GM21737 (cell line): ENCODE results near the gene TMEM238.

Experiments used
- ATAC-seq: cut with Tn5 transposase; IDR thresholded peaks from one replicate; pipeline ENCODE4 v1.9.1; 2021; ENCODE audit warnings: mild to moderate bottlenecking, moderate library complexity; ENCODE audit not compliant: unreplicated experiment

The TMEM238 gene

GRCh38 chr19:55382013-55382412 lies 2.1 kb downstream of the TMEM238 start:
- ATAC-seq, result no peak

DNA sequence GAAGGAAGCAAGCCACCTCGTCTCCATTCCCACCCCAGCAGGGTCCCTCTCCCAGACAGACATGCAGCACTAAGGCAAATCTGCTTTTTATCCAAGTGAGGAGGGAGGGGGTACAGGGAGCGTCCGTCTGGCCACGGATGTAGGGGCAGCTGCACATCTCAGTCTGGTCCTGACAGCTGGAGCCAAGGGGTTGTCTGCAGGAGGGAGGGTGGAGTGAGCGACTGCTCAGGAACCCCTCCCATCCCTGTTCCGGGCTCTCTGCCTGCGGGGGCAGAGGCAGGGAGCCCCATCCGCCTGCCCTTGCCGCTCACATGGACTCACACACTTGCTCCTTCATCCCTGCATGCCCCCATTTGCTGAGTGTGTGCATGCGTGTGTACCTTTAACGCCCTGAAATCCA lies 4.9 kb downstream of the TMEM238 start:
- no peak for ATAC-seq

DNA sequence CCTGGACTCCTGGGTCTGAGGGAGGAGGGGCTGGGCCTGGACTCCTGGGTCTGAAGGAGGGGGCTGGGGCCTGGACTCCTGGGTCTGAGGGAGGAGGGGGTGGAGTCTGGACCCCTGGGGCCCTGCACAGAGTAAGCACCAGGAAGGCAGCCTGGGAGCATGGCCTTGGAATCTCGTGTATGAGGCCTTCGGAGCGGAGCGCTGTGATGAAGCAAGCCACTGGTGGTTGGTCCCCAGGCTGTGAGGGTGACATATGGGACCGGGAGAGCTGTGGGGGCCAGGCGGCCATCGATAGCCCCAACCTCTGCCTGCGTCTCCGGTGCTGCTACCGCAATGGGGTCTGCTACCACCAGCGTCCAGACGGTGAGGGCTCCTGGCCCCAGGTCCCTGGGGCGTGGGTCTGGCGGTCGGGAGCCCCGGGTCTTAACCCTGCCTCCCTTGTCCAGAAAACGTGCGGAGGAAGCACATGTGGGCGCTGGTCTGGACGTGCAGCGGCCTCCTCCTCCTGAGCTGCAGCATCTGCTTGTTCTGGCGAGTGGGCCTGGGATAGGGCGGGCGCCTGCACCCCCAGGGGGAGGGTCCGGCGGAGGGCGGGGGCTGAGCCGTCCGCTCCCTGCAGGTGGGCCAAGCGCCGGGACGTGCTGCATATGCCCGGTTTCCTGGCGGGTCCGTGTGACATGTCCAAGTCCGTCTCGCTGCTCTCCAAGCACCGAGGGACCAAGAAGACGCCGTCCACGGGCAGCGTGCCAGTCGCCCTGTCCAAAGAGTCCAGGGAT lies 6.5 kb downstream of the TMEM238 start:
- no peak for ATAC-seq

- no peak for ATAC-seq
These were observed 7.7 kb downstream of the TMEM238 start, which contains the start of gene TMEM190 for GRCh38 chr19:55376241-55376933. TSS of gene TMEM190 (plus strand) at chr19:55376826. CDS start at chr19:55376854, 28 bp downstream.

GRCh38 chr19:55373993-55374757 lies 9.9 kb downstream of the TMEM238 start:
- ATAC-seq, result no peak

DNA sequence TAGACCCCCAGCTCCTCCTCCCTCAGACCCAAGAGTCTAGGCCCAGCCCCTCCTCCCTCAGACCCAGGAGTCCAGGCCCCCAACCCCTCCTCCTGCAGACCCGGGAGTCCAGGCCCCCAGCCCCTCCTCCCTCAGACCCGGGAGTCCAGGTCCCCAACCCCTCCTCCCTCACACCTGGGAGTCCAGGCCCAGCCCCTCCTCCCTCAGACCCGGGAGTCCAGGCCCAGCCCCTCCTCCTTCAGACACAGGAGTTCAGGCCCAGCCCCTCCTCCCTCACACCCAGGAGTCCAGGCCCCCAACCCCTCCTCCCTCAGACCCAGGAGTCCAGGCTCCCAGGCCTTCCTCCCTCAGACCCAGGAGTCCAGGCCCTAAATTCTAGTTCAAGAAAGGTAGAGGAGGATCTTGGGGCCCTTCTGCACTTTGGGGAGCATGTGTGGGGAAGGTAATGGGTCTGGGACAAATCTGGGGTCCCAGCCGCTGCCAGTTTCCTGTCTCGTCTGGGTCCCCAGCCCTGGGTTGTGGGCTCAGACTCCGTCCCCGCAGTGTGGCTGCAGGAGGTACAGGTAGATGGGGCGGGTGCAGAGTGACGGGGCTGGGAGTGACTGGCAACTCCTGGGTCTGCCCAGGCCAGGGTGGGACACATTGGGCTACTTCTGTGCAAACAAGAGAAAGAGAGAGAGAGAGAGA lies 10.6 kb downstream of the TMEM238 start:
- no peak for ATAC-seq

DNA sequence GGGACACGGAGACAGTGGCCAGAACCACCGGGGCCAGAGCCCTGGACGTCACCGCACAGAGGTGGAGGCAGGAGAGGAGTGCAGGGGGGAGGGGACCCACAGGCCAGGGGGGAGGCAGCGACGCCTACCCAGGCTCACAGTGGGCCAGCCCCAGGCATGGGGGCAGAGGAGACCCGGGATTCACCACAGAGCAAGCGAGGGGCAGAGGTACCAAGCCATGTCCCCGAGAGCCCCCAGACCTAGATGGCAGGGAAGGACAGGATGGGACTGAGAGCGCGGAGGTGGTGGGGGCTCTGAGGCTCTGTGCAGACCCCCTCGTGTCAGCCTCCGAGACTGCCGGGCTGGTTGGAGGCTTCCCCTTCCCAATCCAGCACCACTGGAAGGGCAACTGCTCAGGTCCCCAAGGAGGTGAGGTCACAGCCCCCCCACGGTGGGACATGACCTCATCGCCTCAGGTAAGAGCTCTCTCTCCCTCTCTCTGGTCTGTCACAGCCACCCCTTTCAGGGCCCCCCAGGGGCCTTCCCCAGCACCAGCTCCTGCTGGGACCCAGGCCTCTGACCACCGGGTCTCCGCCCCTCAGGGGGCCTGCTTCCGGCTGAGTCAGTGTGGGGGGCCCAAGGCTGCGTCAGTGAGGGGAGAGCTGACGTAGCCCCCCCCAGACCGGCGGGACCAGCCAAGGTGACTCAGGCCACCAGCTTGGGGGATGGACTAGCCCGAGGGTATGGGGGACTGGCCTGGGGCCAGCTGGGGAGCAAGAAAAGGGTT lies 11.6 kb downstream of the TMEM238 start:
- ATAC-seq, result no peak

GRCh38 chr19:55370305-55370988 lies 13.6 kb downstream of the TMEM238 start, which contains the start of gene IL11:
TSS of gene IL11 (minus strand) at chr19:55370463. CDS start at chr19:55370310, 153 bp downstream.
- ATAC-seq, result no peak

GRCh38 chr19:55369653-55370304 lies 14.3 kb downstream of the TMEM238 start:
- ATAC-seq, result no peak

DNA sequence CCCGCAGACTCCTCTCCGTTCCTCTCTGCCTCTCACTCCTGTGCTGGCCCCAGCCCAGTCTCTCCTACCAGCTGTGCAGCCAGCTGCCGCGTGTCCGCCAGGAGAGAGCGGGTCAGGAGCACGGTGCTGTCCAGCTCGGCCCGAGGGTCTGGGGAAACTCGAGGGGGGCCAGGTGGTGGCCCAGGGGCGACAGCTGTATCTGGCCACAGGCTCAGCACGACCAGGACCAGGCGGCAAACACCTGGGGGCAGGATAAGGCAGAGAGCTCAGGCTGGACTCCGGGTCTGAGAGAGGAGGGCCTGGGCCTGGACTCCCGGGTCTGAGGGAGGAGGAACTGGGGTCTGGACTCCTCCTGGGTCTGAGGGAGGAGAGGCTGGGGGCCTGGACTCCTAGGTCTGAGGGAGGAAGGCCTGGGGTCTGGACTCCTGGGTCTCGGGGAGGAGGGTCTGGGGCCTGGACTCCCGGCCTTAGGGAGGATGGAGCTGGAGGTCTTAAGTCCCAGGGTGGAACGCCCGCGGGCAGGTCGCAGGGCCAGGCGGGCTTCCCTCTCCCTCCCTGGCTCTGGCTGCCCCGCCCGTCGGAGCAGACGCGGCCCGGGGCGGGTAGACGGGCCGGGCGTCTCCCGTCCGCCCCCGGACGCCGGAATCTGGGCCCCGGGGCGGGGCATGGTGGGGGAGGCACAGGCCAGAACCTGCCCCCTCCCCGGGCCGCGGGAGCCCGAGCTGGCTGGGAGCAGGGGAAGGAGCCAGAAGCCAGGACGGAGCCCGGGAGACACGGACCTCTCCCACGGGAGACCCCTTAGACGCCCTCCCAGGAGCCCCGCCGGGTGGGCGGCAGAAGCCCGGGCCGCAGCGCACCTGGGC lies 15.2 kb downstream of the TMEM238 start:
- no peak for ATAC-seq

- no peak for ATAC-seq
These were observed 16.0 kb downstream of the TMEM238 start for GRCh38 chr19:55368106-55368505.

DNA sequence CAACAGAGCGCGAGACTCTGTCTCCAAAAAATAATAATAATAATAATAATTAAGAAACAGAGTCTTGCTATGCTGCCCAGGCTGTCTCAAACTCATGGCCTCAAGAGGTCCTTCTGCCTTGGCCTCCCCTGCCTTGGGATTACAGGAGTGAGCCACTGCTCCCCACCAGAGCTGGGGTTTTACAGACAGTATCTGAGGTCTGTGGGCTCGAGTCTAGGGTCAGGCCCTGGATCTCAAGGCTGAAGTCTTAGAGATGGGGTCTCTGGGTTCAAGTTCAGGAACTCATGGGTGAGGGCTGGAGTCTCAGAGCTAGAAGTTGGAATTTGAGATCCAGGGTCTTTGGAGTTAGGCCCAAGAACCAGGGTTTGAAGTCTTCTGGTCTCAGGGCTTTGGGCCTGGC lies 17.3 kb downstream of the TMEM238 start:
- no peak for ATAC-seq

GRCh38 chr19:55365964-55366363 lies 18.1 kb downstream of the TMEM238 start:
- ATAC-seq, result no peak

GRCh38 chr19:55365245-55365644 lies 18.8 kb downstream of the TMEM238 start:
- no peak for ATAC-seq

- ATAC-seq, result no peak
These were observed 20.9 kb downstream of the TMEM238 start, which contains the start of gene GARIN5B for GRCh38 chr19:55362990-55363716. TSS of gene GARIN5B (minus strand) at chr19:55363260. CDS start at chr19:55363066, 194 bp downstream.

- ATAC-seq, result no peak
These were observed 21.7 kb downstream of the TMEM238 start for GRCh38 chr19:55362174-55362989.
